ENCODE measurements around the gene BCO2.

DNA sequence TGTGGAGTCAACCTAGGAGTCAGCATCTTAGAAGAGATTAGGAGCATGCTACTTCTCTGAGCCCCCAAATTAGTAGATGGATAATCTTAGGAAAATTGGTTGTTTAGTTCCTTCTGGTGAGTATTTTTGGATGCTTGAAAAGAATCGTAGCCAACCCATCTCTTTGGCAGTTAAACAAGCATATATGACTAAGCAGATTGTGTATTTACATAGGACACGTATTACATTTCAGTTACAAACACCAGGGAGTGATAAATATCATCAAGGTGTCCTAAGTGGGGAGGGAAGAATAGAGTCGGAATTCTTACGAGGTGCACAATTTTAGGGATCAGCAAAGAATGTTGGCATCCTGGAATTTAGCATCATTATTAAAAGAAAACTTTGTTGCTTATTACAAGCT lies 71.9 kb downstream of the BCO2 start:
- TF ChIP-seq, protein P1, sequence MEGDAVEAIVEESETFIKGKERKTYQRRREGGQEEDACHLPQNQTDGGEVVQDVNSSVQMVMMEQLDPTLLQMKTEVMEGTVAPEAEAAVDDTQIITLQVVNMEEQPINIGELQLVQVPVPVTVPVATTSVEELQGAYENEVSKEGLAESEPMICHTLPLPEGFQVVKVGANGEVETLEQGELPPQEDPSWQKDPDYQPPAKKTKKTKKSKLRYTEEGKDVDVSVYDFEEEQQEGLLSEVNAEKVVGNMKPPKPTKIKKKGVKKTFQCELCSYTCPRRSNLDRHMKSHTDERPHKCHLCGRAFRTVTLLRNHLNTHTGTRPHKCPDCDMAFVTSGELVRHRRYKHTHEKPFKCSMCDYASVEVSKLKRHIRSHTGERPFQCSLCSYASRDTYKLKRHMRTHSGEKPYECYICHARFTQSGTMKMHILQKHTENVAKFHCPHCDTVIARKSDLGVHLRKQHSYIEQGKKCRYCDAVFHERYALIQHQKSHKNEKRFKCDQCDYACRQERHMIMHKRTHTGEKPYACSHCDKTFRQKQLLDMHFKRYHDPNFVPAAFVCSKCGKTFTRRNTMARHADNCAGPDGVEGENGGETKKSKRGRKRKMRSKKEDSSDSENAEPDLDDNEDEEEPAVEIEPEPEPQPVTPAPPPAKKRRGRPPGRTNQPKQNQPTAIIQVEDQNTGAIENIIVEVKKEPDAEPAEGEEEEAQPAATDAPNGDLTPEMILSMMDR (IDR thresholded peaks at IDR 0.05; ENCODE audit: poor library complexity), result no peak
- no peak for TF ChIP-seq EZH2 (IDR thresholded peaks at IDR 0.05; ENCODE audit: borderline replicate concordance)
